CMK (cell line): ENCODE measurements around the gene CHRNA3.
"Not testable (repeated sequence)": the region's sequence is repeated elsewhere in the genome, so short reads cannot be mapped to it uniquely, and the experiment has no call there.

ENCODE experiments used
- DNase-seq: peaks from one replicate; pipeline ENCODE4 v3.0.0-alpha.2; 2010; ENCODE audit warnings: low read depth

CHRNA3 gene

GRCh38 chr15:78617516-78617915, 3.3 kb downstream of the CHRNA3 start:
- no peak for DNase-seq

DNA sequence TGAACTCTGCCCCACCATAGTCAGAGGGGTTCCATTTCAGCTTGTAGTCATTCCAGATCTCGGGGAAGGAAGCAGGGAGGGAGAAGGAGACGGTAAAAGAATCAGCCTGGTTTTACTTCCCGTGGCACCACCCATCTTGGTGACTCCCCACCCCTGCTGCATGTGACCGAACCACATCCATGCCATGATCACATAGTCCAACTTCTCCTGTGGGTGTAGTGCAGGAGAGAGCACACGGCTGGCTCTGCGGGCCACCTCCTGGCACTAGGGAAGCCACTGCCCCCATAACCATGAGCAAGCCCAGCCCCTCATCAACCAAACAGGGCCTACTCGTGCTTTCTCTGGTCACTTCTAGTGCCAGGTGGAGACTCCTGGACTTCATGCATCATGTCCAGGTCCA, 3.7 kb downstream of the CHRNA3 start:
- no peak for DNase-seq

DNA sequence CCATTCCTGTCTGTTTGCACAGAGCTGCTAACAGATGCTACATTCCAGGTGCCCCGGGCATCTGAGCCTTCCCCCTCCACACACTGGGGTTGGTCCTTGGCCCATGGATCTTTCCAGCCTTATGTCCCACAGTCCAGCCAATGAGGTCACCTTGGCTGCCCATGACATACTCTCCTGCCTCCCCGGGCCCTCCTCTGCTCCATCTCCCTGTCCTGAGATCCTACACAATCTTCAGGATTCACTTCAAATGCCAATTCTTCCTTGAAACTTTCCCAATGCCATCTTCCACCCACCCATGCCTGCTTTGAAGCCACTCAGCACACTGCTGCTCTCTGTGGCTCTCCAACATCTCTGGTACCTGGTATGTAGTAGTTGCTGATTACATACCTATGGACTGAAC, 4.3 kb downstream of the CHRNA3 start:
- no peak for DNase-seq

DNA sequence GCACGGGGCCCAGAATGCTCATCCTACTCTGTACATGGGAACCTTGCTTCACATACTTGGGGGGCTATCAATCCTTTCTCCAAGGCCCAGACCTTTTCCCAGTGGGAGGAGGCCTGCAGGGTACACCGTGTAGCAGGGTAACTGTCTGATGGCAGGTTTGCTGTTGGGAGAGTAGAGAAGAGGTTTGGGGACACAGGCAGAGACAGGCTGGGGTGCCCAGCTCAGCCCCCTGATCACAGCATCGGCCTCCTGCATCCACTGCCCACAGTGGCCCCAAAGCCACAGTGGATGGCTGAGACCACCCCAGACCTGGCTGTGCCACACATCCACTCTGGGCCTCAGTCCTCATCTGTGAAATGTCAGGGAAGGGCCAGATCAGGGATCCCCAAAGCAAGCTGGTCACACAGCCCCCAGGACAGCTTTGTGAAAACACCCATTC, 5.6 kb downstream of the CHRNA3 start:
- no peak for DNase-seq

DNA sequence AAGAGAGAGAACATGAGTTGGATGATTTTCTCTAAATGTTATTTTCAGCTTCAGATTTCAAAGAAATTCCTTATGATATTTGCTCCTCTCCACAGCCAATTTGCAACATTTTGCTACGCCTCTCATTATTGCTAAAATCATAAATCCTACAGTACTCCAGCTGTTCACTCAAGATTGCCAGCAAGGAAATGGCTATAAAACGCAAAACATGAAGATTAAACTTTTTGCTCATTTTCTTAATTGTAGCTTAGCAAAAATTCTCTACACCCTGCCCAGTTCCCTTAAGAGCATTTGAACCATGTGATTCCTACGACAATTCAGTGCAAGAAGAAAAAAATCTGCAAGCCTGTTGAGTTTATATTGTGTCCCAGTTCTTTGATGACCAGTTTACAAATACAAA, 6.8 kb downstream of the CHRNA3 start:
- no peak for DNase-seq

GRCh38 chr15:78609551-78609950, 11.2 kb downstream of the CHRNA3 start:
- not testable (repeated sequence) for DNase-seq

GRCh38 chr15:78605680-78606079, 15.1 kb downstream of the CHRNA3 start:
- no peak for DNase-seq

GRCh38 chr15:78605201-78605600, 15.6 kb downstream of the CHRNA3 start:
- DNase-seq = no peak

GRCh38 chr15:78604420-78604819, 16.4 kb downstream of the CHRNA3 start:
- DNase-seq = no peak

GRCh38 chr15:78603467-78603866, 17.3 kb downstream of the CHRNA3 start:
- no peak for DNase-seq

GRCh38 chr15:78599189-78599588, 21.6 kb downstream of the CHRNA3 start:
- no peak for DNase-seq

DNA sequence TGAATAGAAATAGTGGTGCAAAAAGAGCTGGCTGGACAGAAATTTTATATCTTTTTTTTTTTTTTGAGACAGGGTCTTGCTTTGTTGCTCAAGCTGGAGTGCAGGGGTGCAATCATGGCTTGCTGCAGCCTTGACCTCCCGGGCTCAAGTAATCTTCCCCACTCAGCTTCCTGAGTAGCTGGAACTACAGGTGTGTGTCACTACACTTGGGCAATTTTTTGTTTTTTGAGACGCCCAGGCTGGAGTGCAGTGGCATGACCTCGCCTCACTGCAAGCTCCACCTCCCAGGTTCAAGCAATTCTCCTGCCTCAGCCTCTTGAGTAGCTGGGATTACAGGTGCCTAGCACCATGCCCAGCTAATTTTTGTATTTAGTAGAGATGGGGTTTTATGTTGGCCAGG, 22.4 kb downstream of the CHRNA3 start:
- DNase-seq = no peak

- no peak for DNase-seq
These were observed 23.2 kb downstream of the CHRNA3 start for GRCh38 chr15:78597583-78597982.

DNA sequence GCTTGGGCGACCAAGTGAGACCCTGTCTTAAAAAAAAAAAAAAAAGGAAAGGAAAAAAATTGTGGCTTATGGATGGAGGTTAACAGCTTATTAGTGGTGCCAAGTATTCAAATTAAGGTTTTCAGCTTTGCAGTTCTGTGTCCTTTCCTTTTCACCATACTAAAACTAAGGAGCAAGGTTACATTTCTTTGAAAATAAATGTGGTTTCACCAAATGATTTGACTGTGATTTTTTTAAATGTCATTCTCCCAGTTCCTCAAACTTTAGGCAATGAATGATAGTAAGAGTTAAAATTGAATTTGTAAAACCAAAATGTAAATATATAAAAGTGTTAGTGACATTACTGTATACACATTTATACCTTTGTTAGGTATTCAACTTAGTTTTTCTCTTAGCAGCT, 45.9 kb downstream of the CHRNA3 start:
- no peak for DNase-seq

DNA sequence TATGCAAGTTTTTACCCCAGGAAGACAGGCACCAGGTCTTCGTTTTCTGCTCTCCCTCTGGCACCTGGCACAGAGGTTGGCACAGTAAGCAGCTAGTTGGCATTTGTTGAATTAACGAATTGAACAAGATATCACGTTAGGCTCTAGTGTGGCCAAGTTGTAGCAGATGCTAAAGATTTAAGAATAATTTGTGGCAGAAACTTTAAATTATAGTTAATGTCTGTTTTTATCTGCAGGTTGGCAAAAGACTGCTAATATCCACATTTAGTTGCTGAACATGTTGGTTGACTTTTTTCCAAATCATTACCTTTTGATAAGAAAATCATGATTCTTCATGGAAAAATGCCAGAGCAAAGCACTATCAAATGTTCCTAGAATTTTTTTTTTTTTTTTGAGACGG, 47.4 kb downstream of the CHRNA3 start:
- no peak for DNase-seq

GRCh38 chr15:78571382-78571781, 49.4 kb downstream of the CHRNA3 start:
- no peak for DNase-seq

- no peak for DNase-seq
These were observed 50.1 kb downstream of the CHRNA3 start for GRCh38 chr15:78570710-78571109.

DNA sequence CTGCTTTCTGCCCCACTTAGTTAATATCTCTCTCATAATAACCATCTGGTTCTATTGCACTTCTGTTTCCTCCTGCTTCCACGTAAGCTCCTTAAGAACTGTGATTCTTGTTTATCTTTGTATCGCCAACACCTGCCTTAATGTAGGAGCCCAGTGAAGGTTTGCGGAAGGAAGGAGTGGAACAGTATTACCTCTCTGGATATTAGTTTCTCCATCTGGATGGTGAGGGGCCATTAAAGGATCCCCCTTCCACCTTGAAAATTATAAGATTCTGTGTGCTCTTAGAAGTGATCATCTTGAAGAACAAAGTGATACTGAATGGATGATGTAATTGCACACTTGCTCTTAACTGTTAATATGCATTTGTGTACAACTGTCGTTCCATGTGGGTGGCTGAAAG, 53.3 kb downstream of the CHRNA3 start:
- DNase-seq = no peak

- DNase-seq = no peak
These were observed 54.6 kb downstream of the CHRNA3 start for GRCh38 chr15:78565951-78566774.

DNA sequence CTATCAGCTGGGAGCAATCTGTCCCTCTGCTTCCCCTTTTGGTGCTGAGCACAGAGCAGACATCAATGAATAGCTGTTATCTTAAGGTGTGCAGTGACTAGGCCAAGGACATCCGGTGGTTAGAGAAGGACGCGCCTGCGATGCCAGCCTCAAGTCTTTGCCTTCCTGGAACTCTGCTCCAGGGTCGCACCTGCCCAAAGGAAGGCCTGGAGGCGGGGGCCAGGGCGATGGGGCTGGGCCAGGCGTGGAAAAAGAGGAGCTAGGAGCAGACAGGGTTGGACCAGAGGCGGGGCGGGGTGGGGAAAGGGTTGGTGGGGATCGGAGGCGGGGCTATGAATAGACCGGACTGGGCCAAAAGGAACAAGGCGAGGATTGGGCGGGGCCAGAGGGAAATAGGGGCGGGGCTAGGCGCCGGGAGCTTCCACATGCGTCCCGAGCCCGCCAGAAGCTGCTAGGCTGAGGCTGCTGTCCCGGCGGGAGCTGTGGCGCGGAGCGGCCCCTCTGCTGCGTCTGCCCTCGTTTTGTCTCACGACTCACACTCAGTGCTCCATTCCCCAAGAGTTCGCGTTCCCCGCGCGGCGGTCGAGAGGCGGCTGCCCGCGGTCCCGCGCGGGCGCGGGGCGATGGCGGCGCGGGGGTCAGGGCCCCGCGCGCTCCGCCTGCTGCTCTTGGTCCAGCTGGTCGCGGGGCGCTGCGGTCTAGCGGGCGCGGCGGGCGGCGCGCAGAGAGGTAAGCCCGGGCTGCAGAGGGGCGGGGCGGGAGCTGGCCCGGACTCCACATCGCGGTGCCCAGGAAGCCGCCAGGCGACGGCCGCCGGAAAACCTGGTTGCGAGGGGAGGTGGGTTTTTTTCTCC, 55.5 kb downstream of the CHRNA3 start, which contains the start of gene CHRNA5:
Gene CHRNA5, plus strand, starts transcription at position 424 of the 854 bp plus-strand sequence. Its CDS starts 200 bp downstream, at position 624.
- peak; percentile 83 for DNase-seq

- no peak for DNase-seq
These were observed 56.1 kb downstream of the CHRNA3 start for GRCh38 chr15:78564743-78565096.

GRCh38 chr15:78563092-78563491, 57.7 kb downstream of the CHRNA3 start:
- no peak for DNase-seq

DNA sequence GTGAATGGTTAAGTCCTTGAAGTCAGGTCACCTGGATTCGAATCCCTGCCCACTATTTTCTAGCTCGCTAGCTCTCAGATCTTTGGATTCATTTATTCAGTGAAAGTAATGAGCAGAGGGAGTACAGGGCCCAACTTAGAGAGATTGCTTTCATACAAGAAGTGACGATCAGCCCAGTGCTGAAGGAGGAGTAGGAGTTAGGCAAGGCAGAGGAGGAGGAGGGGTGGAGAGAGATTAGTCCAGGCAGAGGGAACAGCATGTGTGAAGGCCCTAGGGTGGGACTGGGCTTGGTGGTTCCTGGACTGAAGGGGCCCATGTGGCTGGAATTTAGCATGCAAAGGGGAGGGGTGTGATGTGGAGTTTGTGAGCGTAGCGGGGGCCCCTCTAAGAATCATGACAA, 59.3 kb downstream of the CHRNA3 start:
- DNase-seq = no peak
